Measurements from ENCODE around the gene RBBP8NL.
"Not testable (repeated sequence)": the region's sequence is repeated elsewhere in the genome, so short reads cannot be mapped to it uniquely, and the experiment has no call there.

The RBBP8NL gene

GRCh38 chr20:62441987-62442539 lies 14.7 kb upstream of the RBBP8NL start:
- DNase-seq = no peak

GRCh38 chr20:62439218-62439617 lies 11.9 kb upstream of the RBBP8NL start:
- no peak for DNase-seq

- DNase-seq = no peak
These were observed 10.6 kb upstream of the RBBP8NL start for GRCh38 chr20:62437927-62438326.

GRCh38 chr20:62437496-62437895 lies 10.2 kb upstream of the RBBP8NL start:
- DNase-seq = no peak

- no peak for DNase-seq
These were observed 9.4 kb upstream of the RBBP8NL start for GRCh38 chr20:62436692-62437091.

GRCh38 chr20:62433658-62434497 lies 6.5 kb upstream of the RBBP8NL start:
- DNase-seq = no peak

- no peak for DNase-seq
These were observed 3.6 kb upstream of the RBBP8NL start for GRCh38 chr20:62430866-62431447.

- no peak for DNase-seq
These were observed 3.0 kb upstream of the RBBP8NL start for GRCh38 chr20:62430311-62430853.

- DNase-seq = no peak
These were observed 2.3 kb upstream of the RBBP8NL start for GRCh38 chr20:62429455-62430310.

GRCh38 chr20:62428396-62429295 lies 1.3 kb upstream of the RBBP8NL start:
- DNase-seq = no peak

GRCh38 chr20:62428002-62428372 lies 648 bp upstream of the RBBP8NL start:
- no peak for DNase-seq

- DNase-seq = no peak
These were observed 624 bp downstream of the RBBP8NL start for GRCh38 chr20:62426699-62427131.

GRCh38 chr20:62426059-62426348 lies 1.3 kb downstream of the RBBP8NL start:
- not testable (repeated sequence) for DNase-seq

- no peak for DNase-seq
These were observed 1.9 kb downstream of the RBBP8NL start for GRCh38 chr20:62425281-62426058.

GRCh38 chr20:62424249-62425107 lies 2.9 kb downstream of the RBBP8NL start:
- DNase-seq = no peak

- peak; percentile 45 for DNase-seq
These were observed 4.0 kb downstream of the RBBP8NL start for GRCh38 chr20:62423326-62423706.

- DNase-seq = no peak
These were observed 4.6 kb downstream of the RBBP8NL start for GRCh38 chr20:62422636-62423325.

- no peak for DNase-seq
These were observed 5.7 kb downstream of the RBBP8NL start for GRCh38 chr20:62421716-62421990.

GRCh38 chr20:62420846-62421715 lies 6.3 kb downstream of the RBBP8NL start:
- DNase-seq = no peak

Data from hematopoietic multipotent progenitor cell treated with erythropoietin and hydrocortisone succinate and interleukin-3 and kit ligand, for 4 days (in vitro differentiated cells).